Parathyroid adenoma (tissue), 2 donors: ENCODE data around the gene JPH2.

ENCODE experiments used
- H2AFZ ChIP-seq: fragments of 300-600 bp; sonication (generic); one replicate; pipeline ENCODE4 v1.7.0; 2017; ENCODE audit warnings: antibody characterized with exemption, mild to moderate bottlenecking
- H3K27ac ChIP-seq: fragments of 300-600 bp; sonication (generic); one replicate; pipeline ENCODE4 v1.7.0; 2017
- H3K27me3 ChIP-seq: fragments of 300-600 bp; sonication (generic); one replicate; pipeline ENCODE4 v1.7.0; 2017; ENCODE audit warnings: low read length; ENCODE audit not compliant: control insufficient read depth, insufficient read depth
- H3K36me3 ChIP-seq: fragments of 300-600 bp; sonication (generic); one replicate; pipeline ENCODE4 v1.7.0; 2017; ENCODE audit warnings: low read length; ENCODE audit not compliant: control insufficient read depth, insufficient read depth
- H3K4me1 ChIP-seq: fragments of 300-600 bp; sonication (generic); one replicate; pipeline ENCODE4 v1.7.0; 2017; ENCODE audit warnings: control low read depth
- H3K4me2 ChIP-seq: fragments of 300-600 bp; sonication (generic); one replicate; pipeline ENCODE4 v1.7.0; 2017; ENCODE audit warnings: low read length
- H3K4me3 ChIP-seq: fragments of 300-600 bp; sonication (generic); one replicate; pipeline ENCODE4 v1.7.0; 2017; ENCODE audit warnings: low read depth, low read length
- H3K79me2 ChIP-seq: fragments of 300-600 bp; sonication (generic); one replicate; pipeline ENCODE4 v1.7.0; 2017; ENCODE audit warnings: control low read depth
- H3K9ac ChIP-seq: fragments of 300-600 bp; sonication (generic); one replicate; pipeline ENCODE4 v1.7.0; 2017; ENCODE audit warnings: mild to moderate bottlenecking
- H3K9me3 ChIP-seq: fragments of 300-600 bp; sonication (generic); one replicate; pipeline ENCODE4 v1.7.0; 2017; ENCODE audit warnings: low read length; ENCODE audit not compliant: control insufficient read depth
- TF ChIP-seq, protein P1 (sequence below): fragments of 300-600 bp; sonication (generic); IDR thresholded peaks from one replicate; pipeline ENCODE4 v1.7.0; 2017; ENCODE audit warnings: antibody characterized with exemption, mild to moderate bottlenecking
- donor health status: primary hyperparathyroidism.

The JPH2 gene

DNA sequence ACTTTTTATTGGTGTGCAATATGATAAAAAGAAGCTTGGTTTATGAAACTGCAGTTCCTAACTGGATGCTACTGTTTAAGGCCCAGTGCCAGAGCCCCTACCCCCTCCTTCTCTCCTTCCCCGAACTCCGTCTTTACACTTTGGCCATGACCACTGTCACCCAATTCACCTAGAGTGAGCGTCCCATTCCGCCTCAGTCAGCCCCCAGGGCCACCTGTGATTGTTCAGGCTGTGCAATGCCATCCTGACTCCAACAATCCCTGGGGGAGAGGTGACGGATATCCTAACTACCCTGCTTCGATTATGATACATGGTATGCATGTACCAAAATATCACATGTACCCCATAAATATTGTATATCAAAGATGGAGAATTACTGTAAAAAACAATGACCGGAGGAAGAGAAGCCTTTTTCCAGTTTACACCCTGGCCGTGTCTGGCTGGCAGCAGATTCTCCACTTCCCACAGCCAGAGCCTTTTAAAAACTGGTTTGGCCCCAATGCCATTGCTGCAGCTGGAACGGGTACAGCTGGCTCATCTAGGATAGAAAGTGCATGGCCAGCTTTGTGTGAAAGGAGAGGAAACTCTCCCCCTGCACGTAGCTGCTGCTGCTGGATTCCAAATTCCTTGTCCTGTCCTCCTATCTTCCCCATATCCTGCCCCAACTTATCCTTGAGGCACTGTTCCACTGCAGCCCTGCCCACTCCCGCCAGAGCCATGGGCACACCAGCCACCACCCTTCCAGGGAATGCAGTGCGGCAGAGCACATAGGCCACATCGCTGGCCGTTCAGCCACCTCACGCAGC is 99.7 kb downstream of the JPH2 start:
- Histone ChIP-seq H3K4me1 (peaks cover 11% of the 10 kb centered on the region), H3K27ac (no peak overlapping the region), H3K27me3 (no peaks in the 10 kb centered on the region), H3K9ac (no peak overlapping the region), H2AFZ (no peak overlapping the region), H3K36me3 (no peaks in the 10 kb centered on the region), H3K79me2 (no peaks in the 10 kb centered on the region), H3K4me2 (no peak overlapping the region), H3K4me3 (no peak overlapping the region), H3K9me3 (no peaks in the 10 kb centered on the region)
- TF ChIP-seq, protein P1, sequence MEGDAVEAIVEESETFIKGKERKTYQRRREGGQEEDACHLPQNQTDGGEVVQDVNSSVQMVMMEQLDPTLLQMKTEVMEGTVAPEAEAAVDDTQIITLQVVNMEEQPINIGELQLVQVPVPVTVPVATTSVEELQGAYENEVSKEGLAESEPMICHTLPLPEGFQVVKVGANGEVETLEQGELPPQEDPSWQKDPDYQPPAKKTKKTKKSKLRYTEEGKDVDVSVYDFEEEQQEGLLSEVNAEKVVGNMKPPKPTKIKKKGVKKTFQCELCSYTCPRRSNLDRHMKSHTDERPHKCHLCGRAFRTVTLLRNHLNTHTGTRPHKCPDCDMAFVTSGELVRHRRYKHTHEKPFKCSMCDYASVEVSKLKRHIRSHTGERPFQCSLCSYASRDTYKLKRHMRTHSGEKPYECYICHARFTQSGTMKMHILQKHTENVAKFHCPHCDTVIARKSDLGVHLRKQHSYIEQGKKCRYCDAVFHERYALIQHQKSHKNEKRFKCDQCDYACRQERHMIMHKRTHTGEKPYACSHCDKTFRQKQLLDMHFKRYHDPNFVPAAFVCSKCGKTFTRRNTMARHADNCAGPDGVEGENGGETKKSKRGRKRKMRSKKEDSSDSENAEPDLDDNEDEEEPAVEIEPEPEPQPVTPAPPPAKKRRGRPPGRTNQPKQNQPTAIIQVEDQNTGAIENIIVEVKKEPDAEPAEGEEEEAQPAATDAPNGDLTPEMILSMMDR: no peak

- no peak overlapping the region for H3K4me3 ChIP-seq
- H3K9me3 ChIP-seq: no peaks in the 10 kb centered on the region
- H3K79me2 ChIP-seq: no peaks in the 10 kb centered on the region
- no peaks in the 10 kb centered on the region for H3K36me3 ChIP-seq
- TF ChIP-seq, protein P1: no peak
- no peak overlapping the region for H3K9ac ChIP-seq
- no peaks in the 10 kb centered on the region for H3K27me3 ChIP-seq
- H3K4me1 ChIP-seq: peaks cover 11% of the 10 kb centered on the region
- no peak overlapping the region for H2AFZ ChIP-seq
- H3K27ac ChIP-seq: no peak overlapping the region
- H3K4me2 ChIP-seq: no peak overlapping the region
Observed at GRCh38 chr20:44085616-44086434, 101.2 kb downstream of the JPH2 start.

DNA sequence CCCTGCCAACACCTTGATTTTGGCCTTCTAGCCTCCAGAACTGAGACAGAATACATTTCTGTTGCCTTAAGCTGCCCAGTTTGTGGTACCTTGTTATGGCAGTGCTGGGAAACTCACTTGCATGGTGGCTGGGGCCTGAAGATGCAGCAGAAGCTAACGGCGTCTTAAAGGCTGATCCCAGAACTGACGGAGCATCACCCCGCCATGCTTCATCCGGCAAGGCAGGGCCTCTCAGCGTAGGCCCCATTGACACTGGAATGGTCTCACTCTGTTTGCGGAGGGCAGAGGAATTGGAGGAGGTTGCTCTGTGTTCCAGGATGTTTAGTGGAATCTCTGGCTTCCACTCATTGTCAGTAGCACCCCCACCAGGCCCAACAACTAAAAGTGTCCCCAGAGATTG is 102.1 kb downstream of the JPH2 start:
- no peak overlapping the region for H2AFZ ChIP-seq
- TF ChIP-seq, protein P1: no peak
- no peak overlapping the region for H3K4me2 ChIP-seq
- H3K27ac ChIP-seq: no peak overlapping the region
- no peaks in the 10 kb centered on the region for H3K36me3 ChIP-seq
- no peaks in the 10 kb centered on the region for H3K79me2 ChIP-seq
- H3K4me3 ChIP-seq: no peak overlapping the region
- H3K9me3 ChIP-seq: no peaks in the 10 kb centered on the region
- H3K27me3 ChIP-seq: no peaks in the 10 kb centered on the region
- no peak overlapping the region for H3K9ac ChIP-seq
- H3K4me1 ChIP-seq: peaks cover 11% of the 10 kb centered on the region

- Histone ChIP-seq H3K9me3 (no peaks in the 10 kb centered on the region), H3K27me3 (no peaks in the 10 kb centered on the region), H3K27ac (no peak overlapping the region), H3K9ac (no peak overlapping the region), H3K79me2 (no peaks in the 10 kb centered on the region), H2AFZ (no peak overlapping the region), H3K36me3 (no peaks in the 10 kb centered on the region), H3K4me2 (no peak overlapping the region), H3K4me1 (peaks cover 11% of the 10 kb centered on the region), H3K4me3 (no peak overlapping the region)
- TF ChIP-seq, protein P1: no peak
Observed at GRCh38 chr20:44084439-44084838, 102.5 kb downstream of the JPH2 start.
